GM19468 (cell line): ENCODE results near the gene ARPC4.
"Not testable (repeated sequence)": the region's sequence is repeated elsewhere in the genome, so short reads cannot be mapped to it uniquely, and the experiment has no call there.

Experiments
- ATAC-seq: cut with Tn5 transposase; IDR thresholded peaks from one replicate; pipeline ENCODE4 v1.9.1; 2021; ENCODE audit warnings: mild to moderate bottlenecking, moderate library complexity, moderate number of reproducible peaks; ENCODE audit not compliant: unreplicated experiment; ENCODE audit errors: extremely low read depth

The ARPC4 gene

DNA sequence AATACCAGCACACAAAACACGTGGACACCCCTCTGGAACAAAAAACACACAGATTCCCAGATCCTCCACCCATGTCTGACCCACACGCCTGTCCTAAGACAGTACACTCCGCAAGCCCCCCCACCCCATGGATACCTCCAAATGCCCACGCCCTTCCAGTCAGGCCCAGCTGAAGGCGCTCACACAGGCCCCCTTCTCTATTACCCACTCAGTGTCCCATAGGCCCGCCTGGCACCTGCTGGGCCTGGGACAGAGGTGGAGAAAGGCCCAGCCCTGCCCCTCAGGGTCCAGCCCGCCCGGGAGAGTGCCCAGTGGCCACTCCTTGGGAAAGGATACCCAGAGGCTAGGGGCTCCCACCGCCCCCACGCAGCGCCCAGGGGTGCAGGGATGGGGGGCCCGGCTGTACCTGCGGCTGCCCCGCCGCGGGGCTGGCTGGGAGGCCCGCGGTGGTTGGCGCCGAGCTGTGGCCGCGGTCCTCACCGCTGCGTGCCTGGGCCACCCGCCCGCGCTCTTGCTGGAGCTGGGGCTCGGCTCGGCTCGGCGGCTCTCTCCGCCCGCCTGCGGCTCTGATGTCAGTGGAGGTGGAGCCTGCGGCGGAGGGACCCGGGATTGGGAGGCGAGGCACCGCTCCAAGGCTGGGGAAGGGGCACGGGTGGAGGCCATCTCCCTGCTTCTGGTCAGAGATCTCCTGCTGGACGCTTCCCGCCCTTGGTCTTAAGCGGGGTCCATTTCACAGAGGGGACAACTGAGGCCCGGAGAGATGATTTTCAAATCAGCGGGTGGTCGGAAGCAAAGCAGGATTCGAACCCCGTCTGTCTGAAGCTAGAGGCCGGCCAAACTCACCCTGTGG is 23.2 kb upstream of the ARPC4 start, which contains the start of gene CAMK1:
Gene CAMK1 (minus strand): TSS at position 522 of the 850 bp plus-strand sequence. CDS start 2,198 bp downstream, outside the sequence.
- no peak for ATAC-seq

DNA sequence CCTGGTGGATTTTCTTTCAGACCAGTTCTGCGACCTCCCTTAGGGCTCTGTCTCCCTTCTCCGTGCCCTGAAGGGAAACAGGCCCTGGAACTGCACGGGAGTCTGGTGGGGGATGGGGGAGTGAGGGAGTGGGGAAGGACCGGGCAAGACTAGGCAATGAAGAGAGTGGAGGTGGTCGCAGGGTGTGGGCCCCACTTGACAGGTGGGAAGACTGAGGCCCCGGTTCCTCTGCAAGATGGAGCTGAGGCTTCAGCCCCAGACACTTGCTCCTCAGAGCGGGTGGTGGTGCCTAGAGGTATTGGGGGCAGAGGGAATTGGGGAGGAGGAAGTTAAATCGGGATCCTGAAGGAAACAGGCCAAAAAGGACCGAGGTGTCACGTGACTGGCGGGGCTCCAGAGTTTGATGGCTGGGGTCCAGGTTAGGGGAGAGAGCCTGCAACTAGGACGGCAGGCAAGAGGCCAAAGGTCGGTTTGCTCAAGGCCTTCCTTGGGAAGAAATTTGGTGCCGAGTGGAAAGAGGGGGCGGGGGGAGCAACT is 22.5 kb upstream of the ARPC4 start:
- ATAC-seq, result no peak

DNA sequence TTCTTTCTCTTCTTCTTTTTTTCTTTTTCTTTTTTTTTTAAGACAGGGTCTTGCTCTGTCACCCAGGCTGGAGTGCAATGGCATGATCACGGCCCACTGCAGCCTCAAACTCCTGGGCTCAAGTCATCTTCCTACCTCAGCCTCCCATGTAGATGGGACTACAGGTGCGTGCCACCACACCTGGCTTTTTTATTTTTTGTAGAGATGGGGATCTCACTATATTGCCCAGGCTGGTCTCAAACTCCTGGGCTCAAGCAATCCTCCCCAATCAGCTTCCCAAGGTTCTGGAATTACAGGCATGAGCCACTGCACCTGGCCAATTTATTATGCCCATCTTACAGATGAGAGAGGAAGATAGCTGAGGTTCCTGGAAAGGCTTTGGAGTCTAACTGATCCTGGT is 21.9 kb upstream of the ARPC4 start:
- not testable (repeated sequence) for ATAC-seq

DNA sequence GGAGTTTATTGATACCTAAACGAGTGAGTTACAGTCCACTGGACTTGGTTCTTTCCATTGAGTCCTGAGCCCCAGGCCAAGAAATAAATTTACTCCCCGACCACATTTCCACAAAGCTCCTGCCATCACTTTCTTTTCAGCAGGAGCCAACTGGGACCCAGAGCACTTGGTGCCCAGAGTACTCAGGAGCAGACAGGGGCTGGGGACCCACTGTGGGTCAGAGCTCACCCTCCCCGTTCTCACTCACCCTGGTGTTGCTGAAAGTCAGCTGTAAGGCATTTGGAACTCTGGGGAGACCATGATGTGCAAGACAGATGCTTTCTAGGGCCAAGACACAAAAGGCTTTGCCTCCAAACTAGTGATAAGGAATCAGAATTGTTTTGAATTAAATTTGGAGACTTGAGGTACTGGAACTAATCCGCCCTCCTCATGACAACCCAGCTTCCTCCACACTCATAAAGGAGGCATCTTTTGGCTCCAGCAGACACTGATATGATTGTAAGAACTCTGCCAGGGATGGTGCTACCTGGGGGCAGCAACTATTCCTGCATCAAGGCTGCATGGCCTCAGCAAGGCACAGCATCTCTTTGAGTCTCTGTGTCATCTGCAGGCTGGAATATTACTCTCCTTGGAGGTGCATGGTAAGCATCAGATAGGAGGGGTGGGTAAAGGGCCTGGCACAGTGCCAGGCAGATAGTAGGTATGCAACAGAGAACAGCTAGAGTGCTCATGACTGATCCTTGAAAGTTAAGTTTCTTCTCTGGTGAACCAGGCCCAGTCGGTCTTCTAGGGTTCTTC is 15.8 kb upstream of the ARPC4 start:
- ATAC-seq, result no peak

DNA sequence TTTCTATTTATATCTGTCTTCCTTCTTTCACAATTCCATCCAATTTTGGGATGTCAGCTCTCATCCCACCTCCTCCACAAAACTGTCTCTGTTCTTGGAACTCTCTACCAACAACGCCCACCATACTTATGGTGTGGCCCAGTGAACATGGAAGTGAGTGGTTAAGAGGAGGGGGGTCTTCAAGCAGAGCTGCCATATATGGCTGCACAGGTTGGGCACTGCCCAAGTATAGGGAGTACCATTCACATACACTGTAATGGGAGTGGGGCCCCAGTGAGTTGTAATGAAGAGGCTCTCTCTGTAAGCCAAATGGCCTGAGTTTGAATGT is 15.2 kb upstream of the ARPC4 start:
- no peak for ATAC-seq

DNA sequence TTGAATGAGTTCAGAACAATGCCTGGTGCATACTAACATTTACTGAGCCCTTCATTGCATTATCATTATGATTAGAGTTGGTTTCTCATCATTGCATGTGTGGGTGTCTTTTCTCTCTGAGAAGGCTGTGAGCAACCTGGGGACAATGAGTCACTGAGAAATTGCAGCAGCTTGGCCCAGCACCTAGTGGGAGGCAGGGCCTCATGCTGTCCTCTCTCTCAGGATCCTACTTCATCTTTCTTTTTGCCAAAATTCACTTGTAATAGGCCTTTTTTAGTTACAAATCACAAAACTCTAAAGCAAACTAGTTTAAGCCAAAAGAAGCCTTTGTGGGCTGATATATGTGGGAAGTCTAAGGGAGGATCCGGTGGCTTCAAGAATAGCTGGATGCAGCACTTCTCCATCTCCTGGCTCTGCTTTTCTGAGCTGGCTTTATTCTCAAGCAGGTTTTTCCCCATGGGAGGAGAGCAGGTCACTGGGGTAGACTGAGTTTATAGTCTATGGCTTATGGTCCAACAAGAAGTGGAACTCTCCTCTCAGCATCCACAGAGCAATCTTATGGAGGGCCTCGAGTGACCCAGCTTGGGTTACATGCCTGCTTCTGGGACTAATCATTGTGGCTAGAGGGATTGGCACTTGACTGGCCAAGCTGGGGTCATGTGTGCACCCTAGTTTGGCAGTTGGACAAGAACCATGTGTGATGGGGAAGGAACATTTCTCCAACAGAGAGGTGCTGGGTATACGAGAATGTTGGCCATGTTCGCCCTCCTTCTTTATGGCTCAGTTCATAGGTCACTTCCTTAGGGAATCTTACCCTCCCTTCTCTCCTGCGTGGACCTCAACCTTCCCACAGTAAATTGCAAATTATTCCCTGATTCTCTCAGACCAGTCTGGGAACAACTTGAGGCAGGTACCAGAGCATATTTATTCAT is 14.5 kb upstream of the ARPC4 start:
- no peak for ATAC-seq

DNA sequence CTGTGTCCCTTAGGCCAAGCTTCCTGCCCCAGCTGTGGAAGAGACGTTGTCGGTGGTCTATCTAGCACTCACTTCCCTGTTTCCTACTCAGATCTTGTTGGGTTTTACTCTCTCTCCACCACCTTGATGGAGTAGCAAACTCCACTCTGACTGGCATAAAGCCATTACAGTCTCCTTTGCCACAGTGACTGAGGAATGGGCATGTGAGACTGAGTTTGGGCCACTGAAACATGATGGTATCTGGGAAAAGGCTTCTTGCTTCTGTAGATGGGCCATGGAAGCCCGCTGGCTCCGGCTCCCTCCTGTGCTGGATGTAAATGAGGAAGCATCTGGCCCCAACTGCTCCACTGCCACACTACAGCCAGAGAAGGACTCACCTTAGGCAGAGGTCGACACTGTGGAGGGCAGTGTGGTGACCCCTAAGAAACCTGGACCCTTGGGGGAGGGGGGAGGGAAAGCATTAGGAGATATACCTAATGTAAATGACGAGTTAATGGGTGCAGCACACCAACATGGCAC is 13.7 kb upstream of the ARPC4 start:
- no peak for ATAC-seq

DNA sequence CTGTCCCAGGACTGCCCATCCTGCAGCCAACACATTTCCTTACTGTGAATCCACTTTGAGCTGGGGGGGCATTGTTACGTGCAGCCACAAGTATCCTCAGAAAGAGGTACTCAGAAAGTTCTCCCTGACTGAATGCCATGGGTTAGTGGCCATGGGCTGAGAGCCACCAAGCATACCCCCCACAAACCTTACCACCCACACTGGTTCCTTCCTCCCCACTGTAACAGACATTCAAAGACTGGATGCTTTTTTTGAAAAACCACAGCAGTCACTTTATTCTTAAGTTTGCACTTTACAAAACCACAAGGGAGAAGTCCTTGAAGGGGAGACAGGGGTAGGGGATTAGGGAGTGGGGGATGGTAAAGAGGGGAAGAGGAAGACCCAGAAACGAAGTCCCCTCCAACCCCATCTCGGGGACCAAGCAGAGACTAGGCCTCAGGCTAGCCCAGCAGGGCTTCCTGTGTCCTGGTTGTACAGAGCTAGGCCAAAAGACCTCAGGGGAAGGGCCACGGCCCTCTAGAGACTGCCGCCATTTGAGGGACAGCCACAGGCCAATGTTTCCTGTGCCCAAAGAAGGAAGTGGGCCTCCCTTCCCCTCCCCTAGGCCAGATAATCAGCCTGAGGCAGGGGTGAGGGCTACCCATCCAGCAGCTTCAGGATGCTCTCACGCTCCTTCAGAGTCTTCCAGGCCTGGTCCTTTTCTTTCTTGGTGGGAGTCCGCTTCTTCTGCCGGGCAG is 13.0 kb upstream of the ARPC4 start:
- no peak for ATAC-seq

DNA sequence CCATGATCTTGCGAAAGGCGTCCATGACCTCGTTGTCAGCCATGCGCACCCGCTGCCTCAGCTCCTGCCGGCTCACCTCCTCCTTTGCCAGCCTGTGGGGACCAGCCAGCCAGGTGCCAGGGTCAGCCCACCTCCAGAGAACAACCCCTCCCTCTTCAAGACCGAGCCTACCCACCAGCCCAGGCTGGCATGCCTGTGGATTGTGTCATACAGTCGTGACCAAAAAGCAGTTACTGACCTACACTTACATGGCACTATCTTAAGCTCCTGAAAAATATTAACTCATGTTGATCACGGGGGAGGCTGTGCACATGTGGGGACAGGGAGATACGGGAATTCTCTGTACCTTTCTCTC is 12.4 kb upstream of the ARPC4 start:
- no peak for ATAC-seq

DNA sequence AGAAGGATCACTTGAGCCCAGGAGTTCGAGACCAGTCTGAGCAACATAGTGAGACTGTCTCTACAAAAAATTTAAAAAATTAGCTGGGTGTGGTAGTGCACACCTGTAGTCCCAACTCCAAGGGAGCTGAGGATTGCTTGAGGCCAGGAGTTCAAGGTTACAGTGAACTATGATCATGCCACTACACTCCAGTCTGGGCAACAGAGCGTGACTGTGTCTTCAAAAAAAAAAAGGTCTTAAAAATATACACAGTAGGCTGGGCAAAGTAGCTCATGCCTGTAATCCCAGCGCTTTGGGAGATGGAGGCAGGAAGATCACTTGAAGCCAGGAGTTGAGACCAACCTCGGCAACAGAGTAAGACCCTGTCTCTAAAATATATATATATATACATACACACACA is 12.0 kb upstream of the ARPC4 start:
- no peak for ATAC-seq

DNA sequence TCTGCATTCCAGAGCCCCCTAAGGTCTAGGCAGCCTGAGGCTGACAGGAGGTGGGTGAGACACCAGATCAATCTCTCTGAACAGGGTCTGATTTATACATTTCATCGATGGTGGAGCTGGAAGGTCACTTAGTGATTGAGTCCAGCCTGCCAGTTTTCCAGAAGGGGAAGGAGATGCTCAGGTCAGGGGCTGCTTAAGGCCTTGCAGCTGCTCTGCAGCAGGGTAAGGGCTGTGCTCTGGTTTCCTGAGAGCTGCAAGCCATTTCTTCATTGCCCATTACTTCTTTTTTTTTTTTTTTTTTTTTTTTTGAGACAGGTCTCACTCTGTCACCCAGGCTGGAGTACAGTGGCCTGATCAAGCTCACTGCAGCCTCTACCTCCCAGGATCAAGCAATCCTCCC is 11.3 kb upstream of the ARPC4 start:
- ATAC-seq, result no peak

DNA sequence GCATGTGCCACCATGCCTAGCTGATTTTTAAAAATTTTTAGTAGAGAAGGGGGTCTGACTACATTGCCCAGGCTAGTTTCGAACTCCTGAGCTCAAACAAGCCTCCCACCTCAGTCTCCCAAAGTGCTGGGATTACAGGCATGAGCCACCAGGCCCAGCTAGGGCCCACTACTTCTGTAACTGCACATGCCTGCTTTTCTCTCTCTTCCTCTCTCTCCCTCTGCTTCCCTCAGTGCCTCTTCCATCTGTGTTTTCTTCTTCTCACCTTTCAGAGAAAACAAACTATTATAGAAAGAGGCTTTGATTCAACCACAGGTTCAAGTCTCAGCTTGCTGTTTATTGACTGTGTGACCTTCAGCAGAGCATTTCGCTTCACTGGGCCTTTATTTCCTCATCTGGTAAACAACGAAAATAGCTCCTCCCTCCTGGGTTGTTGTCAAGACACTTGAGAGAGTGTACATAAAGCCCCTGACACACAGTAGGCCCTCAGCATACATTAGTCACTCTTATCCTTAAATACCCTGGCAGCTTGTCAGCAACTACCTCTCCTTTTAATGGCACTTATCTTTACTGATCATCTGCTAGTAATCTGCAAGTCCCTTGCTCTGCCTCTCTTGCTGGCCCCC is 10.8 kb upstream of the ARPC4 start:
- ATAC-seq, result no peak

DNA sequence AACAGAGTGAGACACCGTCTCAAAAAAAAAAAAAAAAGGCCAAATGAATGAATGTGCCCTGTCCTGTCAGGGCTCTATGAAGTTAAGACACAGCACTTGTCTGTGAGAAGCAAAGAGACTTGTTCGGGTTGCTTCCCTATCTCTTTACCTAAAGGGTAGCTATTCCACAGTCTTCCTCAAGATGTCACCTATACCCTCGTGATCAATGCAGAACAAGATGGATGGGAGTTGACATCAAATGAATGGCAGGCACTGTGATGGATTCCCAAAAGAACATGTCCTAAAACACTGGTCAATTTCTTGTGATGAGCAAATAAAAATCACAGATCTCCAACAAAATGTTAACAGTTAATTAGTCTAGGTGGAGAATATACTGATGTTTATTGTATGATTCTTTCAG is 10.1 kb upstream of the ARPC4 start:
- ATAC-seq, result no peak

DNA sequence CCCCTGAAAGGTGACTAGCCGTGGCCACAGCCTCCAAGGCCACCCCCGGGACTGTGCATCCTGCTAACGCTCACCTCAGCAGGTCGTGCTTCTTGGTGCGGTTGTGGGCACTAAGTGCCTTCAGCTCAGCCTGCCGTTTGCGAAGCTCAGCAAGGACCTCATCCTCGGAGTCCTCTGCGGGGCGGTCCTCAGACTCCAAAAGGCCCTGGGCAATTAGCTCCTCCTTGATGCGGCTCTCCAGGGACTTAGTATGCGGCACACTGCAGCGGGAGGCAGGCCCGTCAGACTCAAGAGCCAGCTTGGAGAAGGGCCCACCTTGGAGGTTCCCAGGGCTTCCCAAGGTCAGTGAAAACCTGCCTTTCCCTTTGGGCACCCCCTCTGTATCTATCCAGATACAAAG is 8.9 kb upstream of the ARPC4 start:
- ATAC-seq, result no peak

DNA sequence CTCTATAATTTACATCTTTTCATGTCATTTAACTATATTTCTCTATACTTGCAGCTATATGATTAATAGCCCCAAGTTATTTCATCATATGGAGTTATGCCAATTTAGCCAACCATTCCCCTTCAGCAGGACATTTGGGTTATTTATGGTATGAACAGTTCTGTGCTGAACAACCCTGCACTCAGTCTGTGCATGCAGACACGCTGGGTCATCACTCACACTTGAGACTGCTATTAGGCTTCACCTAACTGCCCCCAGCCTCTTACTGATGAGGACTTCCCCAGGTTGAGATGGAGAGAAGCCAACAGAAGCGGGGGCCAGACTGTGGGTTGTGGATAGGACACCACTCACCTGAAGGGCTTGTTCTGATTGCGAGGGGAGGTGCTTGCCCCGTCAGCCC is 7.9 kb upstream of the ARPC4 start:
- no peak for ATAC-seq

DNA sequence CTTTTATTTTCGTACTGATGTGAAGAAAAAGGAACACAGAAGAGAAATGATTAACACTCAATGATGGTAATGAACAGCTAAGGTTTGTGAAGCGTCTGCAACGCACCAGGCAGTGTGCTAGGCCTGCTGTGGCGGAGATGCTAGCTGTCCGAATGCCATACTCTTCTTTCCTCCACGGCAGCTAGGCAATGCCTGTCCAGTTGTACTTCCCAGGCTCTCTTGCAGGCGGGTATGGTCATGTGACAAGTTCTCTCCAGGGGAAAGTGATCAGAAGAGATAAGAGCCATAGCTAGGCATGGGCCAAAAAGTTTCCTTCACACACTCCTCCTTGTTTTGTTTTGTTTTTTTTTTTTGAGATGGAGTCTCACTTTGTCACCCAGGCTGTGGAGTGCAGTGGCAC is 7.3 kb upstream of the ARPC4 start:
- no peak for ATAC-seq

DNA sequence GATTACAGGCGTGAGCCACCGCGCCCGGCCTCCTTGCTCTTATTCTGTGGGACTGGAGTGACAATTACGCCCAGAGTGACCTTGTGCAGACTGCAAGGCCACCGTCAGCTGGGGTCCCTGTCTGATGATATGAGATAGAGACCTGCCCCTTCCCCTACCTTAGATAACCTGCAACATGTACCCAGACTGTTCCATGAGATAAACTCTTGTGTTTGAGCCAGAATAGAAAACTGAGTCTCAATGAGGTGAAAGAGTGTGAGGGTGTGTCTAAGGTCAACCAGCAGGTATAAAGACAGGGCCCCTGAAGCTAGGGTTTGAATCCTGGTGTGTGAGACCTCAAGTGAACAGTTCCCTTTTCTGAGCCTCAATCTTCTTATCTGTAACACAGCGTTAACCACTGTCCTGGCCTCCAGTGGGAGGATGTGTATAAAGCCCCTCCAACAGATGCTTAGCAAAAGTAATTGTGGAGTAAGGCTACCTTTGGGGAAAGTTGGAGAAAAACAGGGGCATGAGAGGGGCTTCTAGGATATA is 6.6 kb upstream of the ARPC4 start:
- no peak for ATAC-seq

DNA sequence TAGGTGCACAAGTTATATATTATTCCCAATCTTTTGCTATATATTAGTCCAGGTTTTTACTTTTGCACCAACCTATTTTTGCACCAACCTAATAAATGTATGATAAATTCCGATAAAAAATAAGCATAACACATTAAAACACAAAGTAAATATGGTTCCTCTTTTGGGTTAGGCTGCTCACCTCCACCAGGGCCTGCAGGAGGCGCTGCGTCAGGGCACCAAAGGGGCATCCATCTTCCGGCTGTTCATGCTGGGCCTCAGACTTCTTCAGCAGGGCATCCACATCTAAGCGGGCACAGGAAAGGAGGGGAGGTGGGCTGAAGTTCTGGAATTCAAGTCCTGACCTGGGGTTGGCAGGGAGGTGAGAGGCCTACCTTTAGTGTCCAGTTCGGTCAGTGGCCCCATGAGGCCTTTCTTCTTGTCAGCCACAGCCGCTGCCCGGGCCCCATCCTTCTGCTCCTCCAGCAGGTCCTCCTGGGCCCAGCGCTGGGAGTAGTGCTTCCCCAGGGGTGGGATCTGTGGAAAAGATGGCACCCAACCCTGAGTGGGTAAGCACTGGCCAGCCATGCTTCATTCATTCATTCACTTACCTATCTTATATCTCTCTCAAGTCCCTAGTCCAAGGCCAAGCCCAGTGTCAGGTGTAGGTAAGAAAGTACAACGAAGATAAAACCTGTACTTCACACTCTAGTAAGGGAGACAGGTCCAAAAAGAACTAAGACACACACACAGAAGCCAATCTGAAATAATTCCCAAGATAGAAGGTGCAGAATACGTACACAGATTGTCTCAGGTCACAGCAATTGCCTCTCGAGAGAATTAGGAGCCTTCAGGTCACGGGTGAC is 5.8 kb upstream of the ARPC4 start:
- no peak for ATAC-seq
